ENCODE measurements around the gene INAFM1.
"Not testable (repeated sequence)": the region's sequence is repeated elsewhere in the genome, so short reads cannot be mapped to it uniquely, and the experiment has no call there.

The INAFM1 gene

DNA sequence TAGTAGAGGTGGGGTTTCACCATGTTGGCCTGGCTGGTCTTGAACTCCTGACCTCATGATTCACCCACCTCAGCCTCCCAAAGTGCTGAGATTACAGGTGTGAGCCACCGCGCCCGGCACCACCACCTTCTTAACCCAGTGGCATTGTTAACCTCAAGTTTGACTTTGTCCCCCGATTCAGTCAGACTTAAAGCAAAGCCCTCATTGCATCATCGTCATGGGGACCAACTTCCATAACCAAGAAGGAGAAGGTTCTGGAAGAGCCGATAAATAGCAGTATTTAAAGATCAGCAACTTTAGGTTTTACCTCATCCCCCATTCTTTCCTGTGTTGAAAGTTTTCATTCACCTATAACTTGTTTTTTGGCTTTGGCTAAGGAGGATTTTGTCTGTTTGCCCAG lies 6.7 kb upstream of the INAFM1 start:
- DNase-seq (ENCODE audit: low read depth) = no peak

DNA sequence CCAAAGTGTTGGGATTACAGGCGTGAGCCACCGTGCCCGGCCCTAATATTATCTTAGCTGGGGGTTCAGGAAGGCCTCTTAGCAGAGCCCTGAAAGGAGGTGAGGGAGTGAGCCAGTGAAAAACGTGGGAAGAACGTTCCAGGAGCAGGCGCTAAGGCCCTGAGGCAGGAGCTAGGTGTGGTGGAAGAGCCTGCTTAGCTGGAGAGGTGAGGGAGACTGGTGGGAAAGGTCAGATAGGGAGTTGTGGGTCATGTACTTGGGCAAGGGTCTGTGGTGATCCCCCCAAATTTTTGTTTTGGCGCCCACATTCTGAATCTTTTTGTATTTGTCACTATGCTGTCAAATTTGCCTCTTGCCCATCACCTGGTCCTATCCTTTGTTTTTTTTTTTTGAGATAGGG lies 5.1 kb upstream of the INAFM1 start:
- DNase-seq (ENCODE audit: low read depth) = no peak

DNA sequence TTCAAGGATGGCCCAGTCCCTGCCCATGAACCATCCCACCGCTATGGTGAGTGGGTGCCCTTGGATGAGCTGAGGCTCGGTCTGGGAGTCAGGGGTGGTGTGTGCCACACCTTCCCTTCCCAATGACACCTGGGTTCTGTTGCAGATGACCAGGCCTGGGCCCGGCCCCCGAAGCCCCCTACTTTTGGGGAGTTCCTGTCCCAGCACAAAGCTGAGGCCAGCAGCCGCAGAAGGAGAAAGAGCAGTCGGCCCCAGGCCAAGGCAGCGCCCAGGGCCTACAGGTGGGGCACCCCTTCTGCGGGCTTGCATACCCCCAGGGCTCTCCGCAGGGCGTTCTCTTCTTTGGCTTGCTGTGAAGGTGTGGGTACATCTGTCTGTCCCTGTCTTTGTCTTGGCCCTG lies 4.3 kb upstream of the INAFM1 start:
- no peak for DNase-seq (ENCODE audit: low read depth)

DNA sequence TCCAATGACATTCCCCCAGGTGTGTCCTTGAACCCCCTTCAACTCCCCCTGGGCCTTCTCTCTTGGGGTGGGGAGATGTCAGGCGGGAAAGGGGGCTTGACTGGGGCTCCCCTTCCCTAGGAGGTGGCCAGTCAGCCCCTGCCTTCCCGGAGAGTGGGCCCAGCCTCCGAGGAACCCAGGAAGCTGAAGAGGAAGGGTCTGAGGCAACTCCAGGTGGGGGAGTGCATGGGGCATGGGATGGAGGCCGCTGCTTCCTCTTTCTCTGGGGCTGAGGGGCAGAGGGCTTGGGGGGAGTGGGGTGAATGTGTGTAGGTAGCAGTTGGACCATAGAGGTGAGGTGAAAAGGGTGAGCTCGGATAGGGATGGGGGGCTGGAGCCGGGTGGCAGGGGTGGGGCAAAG lies 2.7 kb upstream of the INAFM1 start:
- no peak for DNase-seq (ENCODE audit: low read depth)

GRCh38 chr19:47272448-47273312 lies 2.0 kb upstream of the INAFM1 start:
- DNase-seq (ENCODE audit: low read depth) = no peak

DNA sequence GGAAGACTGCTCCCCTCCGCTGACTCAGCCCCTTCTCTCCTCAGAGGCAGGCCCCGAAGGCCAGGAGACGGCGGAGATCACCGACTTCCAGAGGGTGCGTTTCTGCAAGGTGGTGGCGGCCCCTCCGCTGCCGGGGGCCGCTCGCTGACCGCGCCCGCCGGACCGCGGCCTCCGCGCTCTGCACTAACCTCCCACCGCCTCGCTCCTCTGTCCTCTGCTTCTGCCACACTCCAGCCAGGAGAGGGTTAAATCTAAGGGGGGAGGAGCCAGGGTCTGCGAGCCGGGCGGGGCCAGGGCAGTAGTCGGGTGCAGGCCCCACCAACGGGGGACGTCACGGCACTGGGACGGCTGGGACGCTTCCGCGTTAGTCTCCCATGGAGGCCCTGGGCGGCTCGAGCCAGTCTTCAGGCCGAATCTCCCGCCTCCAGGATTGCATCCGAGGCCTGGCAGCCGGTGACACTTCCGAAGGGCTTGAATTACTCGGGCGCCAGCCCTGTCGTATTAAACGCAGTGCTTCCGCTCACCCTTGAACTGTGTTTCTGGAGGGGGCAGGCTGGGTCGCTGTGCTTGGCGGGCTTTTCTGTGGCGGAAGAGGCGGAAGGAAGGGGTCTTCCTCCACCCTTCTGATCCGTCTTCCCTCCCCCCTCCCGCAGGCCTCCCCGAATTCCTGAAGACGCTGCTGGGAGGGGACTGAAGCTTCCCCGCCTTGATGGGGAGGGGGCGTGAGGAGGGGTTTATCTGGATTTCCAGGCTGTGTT lies 1.2 kb upstream of the INAFM1 start:
- DNase-seq (ENCODE audit: low read depth) = peak; percentile 91

- no peak for DNase-seq (ENCODE audit: low read depth)
Observed at GRCh38 chr19:47274891-47275761, 441 bp downstream of the INAFM1 start.

DNA sequence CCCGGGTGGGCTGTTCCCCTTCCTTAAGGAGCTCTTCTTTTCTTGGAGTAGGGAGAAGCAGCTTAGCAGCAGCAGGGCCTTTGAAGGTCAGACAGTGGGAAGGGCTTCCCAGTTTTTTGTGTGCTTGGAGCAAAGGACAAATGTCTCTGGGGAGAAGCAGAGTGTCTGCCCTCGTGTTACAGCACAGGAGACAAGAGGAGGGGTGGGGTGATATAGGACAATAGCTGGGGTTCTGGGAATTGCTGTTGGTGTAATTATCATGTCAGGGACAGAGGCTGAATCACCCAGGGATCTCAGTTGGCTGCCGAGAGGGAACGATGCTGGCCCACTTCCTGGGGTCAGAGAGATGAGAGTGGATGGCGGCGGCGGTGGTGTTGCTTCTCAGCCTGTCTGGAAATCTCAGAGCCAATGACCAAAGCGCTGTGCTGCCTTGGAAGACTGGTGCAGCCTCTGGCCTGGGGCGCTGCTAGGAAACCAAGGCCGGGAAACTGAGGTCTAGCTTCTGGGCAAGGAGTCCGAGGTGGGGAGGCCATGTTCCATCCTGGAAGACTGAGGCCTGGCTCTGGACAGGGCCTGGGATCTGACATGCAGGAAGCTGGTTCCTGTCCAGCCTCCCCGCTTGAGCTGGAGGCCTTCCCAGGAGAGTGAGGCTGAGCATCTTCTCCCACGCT lies 1.2 kb downstream of the INAFM1 start:
- DNase-seq (ENCODE audit: low read depth) = peak; percentile 38

DNA sequence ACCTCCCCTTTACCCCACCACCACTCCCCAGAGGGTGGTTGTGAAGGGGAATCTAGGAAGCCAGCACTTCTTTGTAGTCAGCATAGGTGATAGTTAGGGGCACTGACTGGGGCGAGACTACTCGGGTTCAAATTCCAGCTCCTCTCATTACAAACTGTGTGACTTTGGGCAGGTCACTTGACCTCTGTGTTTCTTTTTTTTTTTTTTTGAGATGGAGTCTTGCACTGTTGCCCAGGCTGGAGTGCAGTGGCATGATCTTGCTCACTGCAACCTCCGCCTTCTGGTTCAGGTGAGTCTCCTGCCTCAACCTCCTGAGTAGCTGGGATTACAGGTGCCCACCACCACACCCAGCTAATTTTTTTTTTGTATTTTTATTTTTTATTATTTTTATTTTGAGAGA lies 1.8 kb downstream of the INAFM1 start:
- DNase-seq (ENCODE audit: low read depth) = not testable (repeated sequence)

DNA sequence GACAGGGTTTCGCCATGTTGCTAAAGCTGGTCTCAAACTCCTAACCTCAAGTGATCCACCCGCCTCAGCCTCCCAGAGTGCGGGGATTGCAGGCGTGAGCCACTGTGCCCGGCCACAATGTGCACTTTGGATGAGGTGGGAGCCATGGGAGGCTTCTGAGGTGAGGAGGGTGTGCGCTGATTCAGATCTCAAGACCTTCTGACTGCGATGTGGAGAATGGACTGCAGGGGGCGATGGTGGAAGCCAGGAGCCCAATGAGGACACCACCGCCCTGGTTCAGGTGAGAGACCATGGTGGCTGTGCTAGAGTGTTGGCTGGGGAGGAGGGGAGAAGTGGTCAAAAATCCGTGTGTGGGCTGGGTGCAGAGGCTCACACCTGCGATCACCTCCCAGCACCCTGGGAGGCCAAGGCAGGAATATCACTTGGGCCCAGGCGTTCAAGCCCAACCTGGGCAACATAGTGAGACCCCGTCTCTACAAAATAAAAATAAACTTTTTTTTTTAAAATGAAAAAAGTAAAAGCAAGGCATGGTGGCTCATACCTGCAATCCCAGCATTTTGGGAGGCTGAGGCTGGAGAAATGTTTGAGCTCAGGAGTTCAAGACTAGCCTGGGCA lies 5.6 kb downstream of the INAFM1 start:
- DNase-seq (ENCODE audit: low read depth) = no peak

GRCh38 chr19:47283405-47284059 lies 8.8 kb downstream of the INAFM1 start:
- no peak for DNase-seq (ENCODE audit: low read depth)

GRCh38 chr19:47284324-47284899 lies 9.7 kb downstream of the INAFM1 start:
- DNase-seq (ENCODE audit: low read depth) = peak; percentile 73

GRCh38 chr19:47296036-47296435 lies 21.4 kb downstream of the INAFM1 start:
- DNase-seq (ENCODE audit: low read depth) = peak; percentile 69

- DNase-seq (ENCODE audit: low read depth) = not testable (repeated sequence)
Observed at GRCh38 chr19:47300867-47301266, 26.2 kb downstream of the INAFM1 start.

- DNase-seq (ENCODE audit: low read depth) = no peak
Observed at GRCh38 chr19:47302249-47302648, 27.6 kb downstream of the INAFM1 start.

DNA sequence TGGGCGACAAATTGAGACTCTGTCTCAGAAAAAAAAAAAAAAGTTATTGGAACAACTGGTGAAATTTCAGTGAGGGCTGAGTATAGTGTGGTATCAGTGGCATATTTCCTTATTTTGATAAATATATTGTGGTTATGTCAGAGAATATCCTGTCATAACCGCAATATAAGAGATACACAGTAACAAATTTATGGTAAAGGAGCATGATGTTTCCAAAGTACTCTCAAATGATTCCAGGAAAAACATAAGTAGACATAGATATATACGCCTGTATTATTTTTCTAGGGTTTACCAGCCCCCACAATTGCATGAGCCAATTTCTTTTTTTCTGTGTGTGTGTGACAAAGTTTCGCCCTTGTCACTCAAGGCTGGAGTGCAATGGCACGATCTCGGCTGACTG lies 29.3 kb downstream of the INAFM1 start:
- no peak for DNase-seq (ENCODE audit: low read depth)

DNA sequence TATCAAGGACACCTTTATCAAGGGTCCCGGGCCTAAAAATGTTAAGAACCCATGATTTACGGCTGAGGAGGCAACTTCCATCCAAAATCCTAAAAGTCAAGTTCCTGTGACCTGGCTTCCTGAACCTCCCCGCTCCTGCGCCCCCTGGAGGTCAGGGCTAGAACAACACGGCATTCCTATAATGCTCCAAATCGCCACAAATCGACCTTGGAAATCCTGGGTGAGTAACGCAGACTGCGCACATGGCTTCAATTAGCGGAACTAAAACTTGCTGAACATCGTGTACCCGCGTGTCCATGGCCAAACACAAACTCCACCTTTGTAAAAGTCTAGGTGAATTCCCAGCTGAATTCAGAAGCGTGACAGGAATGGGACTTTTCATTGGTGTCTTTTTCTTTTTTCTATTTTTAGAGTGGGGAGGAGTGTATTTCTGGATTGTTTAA lies 30.6 kb downstream of the INAFM1 start:
- peak; percentile 85 for DNase-seq (ENCODE audit: low read depth)

GRCh38 chr19:47306303-47306702 lies 31.6 kb downstream of the INAFM1 start:
- DNase-seq (ENCODE audit: low read depth) = no peak

DNA sequence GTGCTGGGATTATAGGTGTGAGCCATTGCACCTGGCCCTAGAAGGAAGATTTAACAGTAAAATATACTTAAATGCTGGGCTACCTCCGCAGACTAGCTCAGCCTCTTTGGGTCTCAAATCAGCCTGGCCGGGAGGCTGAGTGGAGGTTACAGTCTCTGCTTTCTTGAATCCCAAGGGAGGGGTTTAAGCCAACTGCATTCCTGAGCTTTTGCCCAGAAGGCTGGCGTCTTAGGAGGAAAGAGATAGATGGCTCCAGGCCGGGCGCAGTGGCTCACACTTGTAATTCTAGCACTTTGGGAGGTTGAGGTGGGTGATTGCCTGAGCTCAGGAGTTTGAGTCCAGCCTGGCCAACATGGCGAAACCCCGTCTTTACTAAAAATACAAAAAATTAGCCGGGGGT lies 34.4 kb downstream of the INAFM1 start:
- peak; percentile 29 for DNase-seq (ENCODE audit: low read depth)

GRCh38 chr19:47309608-47310007 lies 34.9 kb downstream of the INAFM1 start, which contains the start of gene C5AR1:
C5AR1 (plus strand) TSS chr19:47309861; CDS start chr19:47309896, 35 bp downstream.
- DNase-seq (ENCODE audit: low read depth) = no peak
